ENCODE data around the gene PRODH.

The PRODH gene, protein sequence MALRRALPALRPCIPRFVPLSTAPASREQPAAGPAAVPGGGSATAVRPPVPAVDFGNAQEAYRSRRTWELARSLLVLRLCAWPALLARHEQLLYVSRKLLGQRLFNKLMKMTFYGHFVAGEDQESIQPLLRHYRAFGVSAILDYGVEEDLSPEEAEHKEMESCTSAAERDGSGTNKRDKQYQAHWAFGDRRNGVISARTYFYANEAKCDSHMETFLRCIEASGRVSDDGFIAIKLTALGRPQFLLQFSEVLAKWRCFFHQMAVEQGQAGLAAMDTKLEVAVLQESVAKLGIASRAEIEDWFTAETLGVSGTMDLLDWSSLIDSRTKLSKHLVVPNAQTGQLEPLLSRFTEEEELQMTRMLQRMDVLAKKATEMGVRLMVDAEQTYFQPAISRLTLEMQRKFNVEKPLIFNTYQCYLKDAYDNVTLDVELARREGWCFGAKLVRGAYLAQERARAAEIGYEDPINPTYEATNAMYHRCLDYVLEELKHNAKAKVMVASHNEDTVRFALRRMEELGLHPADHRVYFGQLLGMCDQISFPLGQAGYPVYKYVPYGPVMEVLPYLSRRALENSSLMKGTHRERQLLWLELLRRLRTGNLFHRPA

DNA sequence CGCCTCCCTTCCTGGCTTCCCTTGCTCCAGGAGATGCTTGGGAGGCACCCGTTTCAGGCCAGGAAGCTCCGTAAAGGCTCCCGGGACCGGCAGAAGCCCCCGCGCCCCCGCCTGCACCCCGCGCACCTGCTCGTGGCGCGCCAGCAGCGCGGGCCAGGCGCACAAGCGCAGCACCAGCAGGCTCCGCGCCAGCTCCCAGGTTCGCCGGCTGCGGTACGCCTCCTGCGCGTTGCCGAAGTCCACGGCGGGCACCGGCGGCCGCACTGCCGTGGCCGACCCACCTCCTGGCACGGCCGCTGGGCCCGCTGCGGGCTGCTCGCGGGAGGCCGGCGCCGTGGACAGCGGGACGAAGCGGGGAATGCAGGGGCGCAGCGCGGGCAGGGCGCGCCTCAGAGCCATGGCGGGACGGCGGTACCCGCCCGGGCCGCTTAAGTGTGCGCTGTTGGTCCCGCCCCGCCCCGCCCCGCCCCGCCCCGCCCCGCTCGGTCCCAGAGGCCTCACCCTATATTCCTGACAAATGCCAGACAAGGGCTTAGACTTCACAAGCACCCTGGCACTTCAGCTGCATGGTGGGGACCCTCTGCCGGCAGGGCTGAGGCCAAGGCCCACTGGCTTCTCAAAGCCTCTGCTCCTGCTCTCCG lies at the start of gene PRODH:
PRODH (minus strand) TSS at position 405 of the 641 bp plus-strand sequence; CDS start at position 399, 6 bp downstream.
- in situ Hi-C loops (cut with MboI; ENCODE audit: low pct_unique_long_range_greater_than_20kb, low sequenced_read_pairs, unreplicated experiment): no loop called here
- TF ChIP-seq, protein P1, sequence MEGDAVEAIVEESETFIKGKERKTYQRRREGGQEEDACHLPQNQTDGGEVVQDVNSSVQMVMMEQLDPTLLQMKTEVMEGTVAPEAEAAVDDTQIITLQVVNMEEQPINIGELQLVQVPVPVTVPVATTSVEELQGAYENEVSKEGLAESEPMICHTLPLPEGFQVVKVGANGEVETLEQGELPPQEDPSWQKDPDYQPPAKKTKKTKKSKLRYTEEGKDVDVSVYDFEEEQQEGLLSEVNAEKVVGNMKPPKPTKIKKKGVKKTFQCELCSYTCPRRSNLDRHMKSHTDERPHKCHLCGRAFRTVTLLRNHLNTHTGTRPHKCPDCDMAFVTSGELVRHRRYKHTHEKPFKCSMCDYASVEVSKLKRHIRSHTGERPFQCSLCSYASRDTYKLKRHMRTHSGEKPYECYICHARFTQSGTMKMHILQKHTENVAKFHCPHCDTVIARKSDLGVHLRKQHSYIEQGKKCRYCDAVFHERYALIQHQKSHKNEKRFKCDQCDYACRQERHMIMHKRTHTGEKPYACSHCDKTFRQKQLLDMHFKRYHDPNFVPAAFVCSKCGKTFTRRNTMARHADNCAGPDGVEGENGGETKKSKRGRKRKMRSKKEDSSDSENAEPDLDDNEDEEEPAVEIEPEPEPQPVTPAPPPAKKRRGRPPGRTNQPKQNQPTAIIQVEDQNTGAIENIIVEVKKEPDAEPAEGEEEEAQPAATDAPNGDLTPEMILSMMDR (IDR thresholded peaks at IDR 0.05; ENCODE audit: extremely low read depth, insufficient read depth, missing control alignments): no peak
- no peak for DNase-seq (ENCODE audit: low spot score)

DNA sequence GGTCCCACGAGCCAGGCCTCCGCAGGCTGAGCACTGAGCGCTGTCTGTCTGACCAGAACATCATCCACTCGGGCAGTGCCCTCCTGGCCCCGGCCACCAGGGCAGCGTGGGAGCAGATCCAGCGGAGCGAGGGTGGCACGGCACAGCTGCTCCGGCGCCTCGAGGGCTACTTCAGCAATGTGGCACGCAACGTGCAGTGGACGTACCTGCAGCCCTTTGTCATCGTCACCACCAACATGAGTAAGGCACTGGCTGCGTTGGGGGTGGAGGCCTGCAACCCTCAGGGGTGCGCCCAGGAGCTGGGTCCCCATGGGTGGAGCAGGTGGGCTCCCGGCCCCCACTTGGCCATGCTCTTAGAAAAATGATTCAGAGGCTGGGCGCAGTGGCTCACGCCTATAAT lies 49.7 kb upstream of the PRODH start:
- in situ Hi-C loops (cut with MboI; ENCODE audit: low pct_unique_long_range_greater_than_20kb, low sequenced_read_pairs, unreplicated experiment): no loop called here
- TF ChIP-seq, protein P1 (IDR thresholded peaks at IDR 0.05; ENCODE audit: extremely low read depth, insufficient read depth, missing control alignments): no peak
- no peak for DNase-seq (ENCODE audit: low spot score)

DNA sequence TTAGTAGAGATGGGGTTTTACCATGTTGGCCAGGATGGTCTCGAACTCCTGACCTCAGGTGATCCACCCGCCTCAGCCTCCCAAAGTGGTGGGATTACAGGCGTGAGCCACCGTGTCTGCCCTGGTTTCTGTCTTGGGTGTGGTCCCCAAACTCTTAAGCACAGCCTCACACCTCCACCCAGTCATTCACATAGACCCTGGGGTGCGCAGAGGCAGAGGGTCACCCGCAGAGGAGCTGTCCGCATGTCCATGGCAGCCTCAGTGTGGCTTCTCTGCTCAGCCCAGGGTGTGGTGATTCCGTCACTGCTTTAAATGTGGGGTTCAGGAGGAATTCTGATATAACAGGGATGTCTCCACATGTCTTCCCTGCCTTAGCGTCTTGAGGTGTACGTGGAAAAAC lies 48.5 kb upstream of the PRODH start:
- in situ Hi-C loops (cut with MboI; ENCODE audit: low pct_unique_long_range_greater_than_20kb, low sequenced_read_pairs, unreplicated experiment): no loop called here
- TF ChIP-seq, protein P1 (IDR thresholded peaks at IDR 0.05; ENCODE audit: extremely low read depth, insufficient read depth, missing control alignments): no peak
- DNase-seq (ENCODE audit: low spot score): no peak

DNA sequence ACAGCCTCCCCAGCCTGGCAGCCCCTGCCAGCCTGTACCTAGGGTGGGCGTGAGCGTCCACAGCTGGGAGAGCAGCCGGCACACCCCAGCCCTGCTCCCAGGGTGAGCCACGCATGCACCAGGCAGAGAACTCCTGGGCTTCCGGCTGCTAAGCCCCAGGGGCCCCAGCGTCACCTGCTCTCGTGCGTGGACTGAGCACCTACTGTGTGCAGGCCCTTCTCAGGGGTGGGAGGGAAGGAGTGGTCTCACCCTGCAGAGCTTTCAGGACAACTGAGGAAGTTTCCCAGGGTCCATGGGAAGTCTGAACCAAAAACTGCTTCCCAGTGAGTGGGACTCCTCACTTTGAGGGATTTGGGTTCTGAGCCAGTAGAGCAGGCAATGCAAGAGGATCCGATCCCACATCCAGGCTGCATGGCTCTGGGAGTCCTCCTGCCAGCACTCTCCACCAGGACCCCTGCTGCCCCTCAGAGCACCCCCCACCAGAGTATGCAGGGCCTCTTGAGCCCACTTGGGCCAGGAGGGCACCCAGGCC lies 47.1 kb upstream of the PRODH start:
- in situ Hi-C loops (cut with MboI; ENCODE audit: low pct_unique_long_range_greater_than_20kb, low sequenced_read_pairs, unreplicated experiment): no loop called here

DNA sequence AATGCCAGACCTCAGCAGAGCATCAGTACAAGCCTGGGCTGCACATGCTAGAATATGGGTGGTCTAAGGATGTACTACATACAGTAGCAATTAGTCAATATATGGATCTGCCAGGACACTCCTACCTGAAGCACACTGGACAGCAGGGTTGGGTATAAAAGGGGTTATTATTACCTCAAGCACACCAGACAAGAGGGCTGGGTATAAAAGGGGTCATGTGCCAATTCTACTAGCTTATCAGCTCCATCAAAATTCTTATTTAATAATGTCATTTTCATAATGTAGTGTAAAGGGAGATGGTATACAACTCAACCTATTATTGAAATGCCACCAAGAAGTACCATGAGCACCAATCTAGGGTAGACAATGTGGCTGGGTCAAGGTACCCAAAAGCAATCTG lies 44.7 kb upstream of the PRODH start:
- in situ Hi-C loops (cut with MboI; ENCODE audit: low pct_unique_long_range_greater_than_20kb, low sequenced_read_pairs, unreplicated experiment): no loop called here
- TF ChIP-seq, protein P1 (IDR thresholded peaks at IDR 0.05; ENCODE audit: extremely low read depth, insufficient read depth, missing control alignments): no peak
- DNase-seq (ENCODE audit: low spot score): no peak

More for the DNA sequence above, 47.1 kb upstream of the PRODH start:
- no peak for DNase-seq (ENCODE audit: low spot score)
- TF ChIP-seq, protein P1 (IDR thresholded peaks at IDR 0.05; ENCODE audit: extremely low read depth, insufficient read depth, missing control alignments): no peak

DNA sequence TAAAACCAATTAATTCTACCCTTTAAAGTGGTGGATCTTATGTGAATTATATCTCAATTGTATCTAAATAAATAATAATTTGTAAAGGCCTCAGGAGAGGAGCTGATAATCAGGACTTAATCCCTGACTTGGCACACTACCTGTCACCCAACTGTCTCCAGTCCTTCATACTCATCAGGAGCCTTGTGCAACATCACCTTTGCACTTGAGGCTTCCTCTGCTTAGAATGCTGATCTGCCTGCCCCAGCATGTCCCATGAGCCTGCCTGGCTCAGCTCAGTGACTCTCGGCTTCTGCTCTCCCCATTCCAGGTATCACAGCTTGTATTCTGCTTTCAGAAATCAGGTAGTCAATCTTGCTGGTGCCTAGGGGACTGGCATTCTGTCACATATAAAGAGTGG lies 43.9 kb upstream of the PRODH start:
- DNase-seq (ENCODE audit: low spot score): no peak
- TF ChIP-seq, protein P1 (IDR thresholded peaks at IDR 0.05; ENCODE audit: extremely low read depth, insufficient read depth, missing control alignments): no peak
- in situ Hi-C loops (cut with MboI; ENCODE audit: low pct_unique_long_range_greater_than_20kb, low sequenced_read_pairs, unreplicated experiment): no loop called here
